Activated CD4-positive, CD25-positive, alpha-beta regulatory T cell treated with anti-CD3 and anti-CD28 coated beads, Interleukin-2, amount 50 U/mL, for 16 hours (primary cell): ENCODE results near the gene IMPACT.
A peak's percentile ranks its signal among the peaks of the same experiment; 100 is the strongest.

Source experiments
- DNase-seq: peaks from one replicate; pipeline ENCODE4 v3.0.0-alpha.2; 2020; ENCODE audit warnings: low read depth, low spot score

IMPACT gene, protein sequence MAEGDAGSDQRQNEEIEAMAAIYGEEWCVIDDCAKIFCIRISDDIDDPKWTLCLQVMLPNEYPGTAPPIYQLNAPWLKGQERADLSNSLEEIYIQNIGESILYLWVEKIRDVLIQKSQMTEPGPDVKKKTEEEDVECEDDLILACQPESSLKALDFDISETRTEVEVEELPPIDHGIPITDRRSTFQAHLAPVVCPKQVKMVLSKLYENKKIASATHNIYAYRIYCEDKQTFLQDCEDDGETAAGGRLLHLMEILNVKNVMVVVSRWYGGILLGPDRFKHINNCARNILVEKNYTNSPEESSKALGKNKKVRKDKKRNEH

DNA sequence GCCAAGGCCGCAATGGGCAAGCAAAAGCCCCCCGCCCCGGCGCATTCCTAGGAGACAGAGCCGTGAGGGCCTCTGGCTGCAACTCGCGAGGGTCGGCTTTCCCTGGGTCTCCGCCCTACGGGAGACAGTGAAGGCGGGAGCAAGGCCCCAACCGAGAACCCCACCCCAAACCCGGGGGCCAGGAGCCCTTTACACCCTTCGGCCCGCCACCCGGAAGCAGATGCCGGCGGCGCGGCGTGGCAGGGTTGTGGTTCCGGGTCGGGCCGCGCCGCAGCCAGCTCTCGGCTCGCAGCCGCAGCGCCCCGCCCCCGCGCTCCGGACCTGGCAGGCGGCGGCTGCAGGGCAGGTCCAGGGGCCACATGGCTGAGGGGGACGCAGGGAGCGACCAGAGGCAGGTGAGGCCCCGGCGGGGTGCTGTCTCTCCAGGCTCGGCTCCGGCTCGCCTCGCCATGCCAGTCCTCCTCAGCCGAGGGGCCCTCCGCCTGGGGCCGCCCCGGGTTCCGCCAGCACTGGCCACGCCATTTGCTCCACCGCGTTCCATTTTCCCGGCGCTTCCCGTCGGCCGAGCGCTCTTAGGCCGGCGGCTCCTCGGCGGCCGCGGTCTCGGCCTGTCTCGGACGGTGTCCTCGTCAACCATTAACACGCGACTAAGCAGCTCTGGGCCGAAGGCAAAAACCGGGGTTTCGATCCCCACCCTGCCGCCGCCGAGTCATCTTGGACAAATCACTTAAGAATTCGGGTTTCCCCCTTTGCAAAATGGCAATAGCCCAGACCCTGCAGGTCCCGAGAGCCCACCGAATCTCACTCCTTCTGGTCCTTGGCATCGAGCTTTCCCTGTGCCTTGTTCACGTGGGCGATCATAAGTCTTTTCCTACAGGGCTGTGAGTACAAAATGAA, at the start of gene IMPACT:
IMPACT (plus strand) TSS at position 273 of the 897 bp plus-strand sequence; CDS start at position 360, 87 bp downstream.
- peak; percentile 53 for DNase-seq

DNA sequence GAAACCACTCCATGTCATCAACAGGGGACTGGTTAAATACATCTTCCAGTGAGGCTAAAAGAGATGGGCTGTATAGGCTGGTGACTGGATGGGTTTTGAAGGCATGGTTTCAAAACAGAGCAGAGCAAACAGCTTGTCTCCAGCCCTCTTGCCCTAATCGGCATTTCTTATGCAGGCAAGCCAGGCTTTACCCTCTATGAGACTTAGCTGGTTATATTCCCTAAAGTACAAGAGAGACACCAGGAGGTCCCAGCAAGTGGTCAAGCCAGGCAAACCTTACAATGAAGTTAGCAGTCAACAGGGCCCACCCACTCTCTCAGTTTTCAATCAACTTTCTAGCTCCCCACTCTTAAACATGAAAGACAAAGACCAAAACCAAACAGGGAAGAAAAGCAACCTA, 47.9 kb upstream of the IMPACT start:
- DNase-seq, result no peak

DNA sequence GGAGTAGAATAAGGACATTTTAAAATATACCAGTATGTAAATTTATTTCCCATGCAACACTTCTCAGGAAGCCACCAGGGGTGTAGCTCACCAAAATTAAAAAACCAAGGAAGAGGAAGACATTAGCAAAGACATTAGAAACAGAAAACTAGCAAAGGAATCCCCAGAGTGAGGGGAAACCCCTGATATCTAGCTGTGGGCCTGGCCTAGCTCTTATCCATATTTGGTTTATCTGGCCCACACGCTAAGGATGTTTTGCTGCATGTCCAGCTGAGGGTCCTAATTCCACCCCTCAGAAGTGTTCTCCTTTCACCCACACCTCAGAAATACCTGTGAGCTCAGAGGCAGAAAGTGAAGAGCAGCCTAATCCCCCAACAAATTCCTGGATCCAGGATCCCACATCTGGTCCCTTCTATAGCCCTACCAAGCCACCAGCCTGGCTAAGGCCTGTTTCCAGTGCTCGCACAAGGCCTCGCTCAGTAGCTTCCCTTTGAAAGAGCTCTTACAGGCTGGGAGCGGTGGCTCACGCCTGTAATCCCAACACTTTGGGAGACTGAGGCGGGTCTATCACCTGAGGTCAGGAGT, 46.2 kb upstream of the IMPACT start:
- no peak for DNase-seq

DNA sequence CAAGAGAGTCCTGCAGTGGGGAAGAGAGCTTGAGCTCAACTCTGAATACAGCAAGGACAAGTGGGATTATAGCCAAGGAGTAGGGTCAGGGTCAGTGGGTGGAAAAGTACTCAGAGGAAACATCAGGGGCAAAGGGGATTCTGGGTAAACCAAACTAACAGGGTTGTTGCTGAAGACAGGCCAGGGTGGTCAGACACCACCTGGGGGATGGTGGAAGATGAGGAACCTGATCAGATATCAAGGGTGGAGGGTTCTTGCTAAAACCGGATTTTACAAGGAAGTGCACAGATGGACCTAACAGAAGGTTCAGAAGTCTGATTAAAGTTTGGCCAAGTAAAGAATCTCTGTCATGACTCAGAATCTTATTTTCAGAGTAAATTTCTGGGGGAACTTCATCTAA, 45.3 kb upstream of the IMPACT start:
- DNase-seq, result no peak

DNA sequence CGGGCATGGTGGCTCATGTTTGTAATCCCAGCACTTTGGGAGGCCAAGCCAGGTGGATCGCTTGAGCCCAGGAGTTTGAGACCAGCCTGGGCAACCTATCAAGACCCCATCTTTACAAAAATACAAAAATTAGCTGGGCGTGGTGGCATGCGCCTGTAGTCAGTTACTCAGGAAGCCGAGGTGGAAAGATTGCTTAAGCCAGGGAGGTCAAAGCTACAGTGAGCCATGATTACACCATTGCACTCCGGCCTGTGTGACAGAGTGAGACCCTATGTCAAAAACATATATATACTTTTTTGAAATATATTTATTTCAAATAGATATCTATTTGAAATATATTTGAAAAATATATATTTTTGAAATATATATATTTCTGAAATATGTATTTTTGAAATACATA, 39.8 kb upstream of the IMPACT start:
- DNase-seq, result no peak

DNA sequence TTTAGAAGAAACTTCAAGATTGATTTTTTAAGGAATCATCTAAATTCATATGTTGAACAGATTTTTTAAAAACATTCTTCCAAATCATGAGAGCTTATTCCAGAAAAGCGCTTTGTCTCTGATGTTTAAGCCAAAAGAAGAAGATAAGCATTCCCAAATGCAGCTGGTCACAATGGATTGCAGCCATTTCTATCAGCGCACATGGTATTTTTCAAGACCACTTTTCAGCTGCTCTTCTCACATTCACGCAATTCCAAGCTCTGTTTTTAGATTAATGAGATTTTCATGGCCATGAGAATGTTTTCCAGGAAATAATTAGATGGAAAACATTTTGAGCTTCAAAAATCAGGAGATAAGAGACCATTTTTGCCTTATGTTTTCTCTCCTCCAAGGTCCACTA, 37.5 kb upstream of the IMPACT start:
- no peak for DNase-seq

DNA sequence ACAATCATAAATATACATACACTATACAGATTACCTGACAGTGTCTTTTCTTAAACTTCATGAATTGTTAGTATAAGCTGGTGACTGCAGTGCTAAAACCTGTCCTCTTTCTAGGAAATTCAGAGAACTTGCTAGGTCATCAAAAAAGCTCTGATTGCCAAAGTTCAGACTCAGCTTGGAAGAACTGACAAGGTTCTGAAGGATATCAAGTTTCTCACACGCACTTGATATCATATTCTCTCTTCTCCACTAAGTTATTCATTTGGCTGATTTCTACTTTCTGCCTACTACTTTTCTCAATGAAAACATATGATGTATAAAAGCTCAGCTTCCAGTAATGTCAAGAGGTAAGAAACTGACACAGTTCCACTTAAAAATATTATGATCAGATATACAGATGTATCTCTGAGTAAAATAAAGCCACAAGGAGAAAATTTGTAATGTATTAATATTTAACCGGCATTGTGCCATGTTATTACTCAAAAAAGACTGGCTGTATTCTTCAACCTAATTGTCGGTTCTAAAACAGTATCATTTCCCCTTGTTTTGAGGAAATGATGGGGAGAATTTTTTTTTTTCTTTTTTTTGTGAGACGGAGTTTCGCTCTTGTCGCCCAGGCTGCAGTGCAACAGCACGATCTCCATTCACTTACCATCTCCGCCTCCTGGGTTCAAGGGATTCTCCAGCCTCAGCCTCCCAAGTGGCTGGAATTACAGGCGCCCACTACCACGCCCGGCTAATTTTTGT, 31.2 kb upstream of the IMPACT start:
- no peak for DNase-seq

DNA sequence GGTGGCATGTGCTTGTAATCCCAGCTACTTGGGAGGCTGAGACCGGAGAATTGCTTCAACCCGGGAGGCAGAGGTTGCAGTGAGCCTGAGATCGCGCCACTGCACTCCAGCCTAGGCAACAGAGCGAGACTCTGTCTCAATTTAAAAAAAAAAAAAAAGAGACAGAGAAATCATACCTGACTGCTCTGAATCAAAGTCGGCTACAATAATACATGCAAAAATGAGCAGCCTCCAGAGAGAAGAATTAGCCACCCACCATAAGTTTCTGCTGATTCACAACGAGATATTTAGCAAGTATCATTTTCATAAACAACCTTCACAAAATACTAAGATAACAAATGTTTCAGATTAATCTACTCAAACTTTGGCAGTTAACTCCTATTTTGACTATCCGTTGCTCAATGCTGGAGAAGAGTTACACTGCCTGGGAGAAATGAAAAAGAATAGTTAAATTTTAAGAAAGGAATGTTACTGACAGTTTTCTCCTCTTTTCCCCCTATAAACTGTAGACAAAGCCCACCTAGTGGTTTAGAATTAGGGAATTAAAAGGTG, 30.3 kb upstream of the IMPACT start:
- no peak for DNase-seq

DNA sequence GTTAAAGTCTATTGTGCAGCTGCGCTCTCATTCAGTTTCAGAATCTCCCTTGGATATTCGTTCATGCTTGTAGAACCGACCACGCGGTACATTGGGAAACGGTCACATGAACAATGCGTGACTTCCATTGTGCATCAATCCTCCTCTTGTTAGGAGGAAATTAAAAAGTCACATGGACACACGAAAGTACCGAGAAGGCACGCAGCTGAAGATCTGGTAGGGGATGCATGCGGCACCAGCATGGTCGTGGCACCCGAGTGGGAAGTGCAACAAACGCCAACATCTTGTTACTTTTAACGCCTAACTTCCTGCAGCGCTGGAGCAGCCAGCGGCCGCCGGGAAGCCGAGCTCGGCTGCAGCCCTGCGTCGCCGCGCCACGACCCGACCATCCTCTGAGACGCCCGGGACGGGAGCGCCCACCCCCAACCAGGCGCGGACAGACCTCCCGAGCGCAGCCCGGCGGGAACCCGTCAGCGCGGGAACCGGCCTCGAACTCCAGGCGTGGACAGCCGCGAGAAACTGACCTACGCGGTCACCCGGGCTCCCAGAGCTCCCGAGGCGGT, 29.3 kb upstream of the IMPACT start:
- DNase-seq, result no peak

DNA sequence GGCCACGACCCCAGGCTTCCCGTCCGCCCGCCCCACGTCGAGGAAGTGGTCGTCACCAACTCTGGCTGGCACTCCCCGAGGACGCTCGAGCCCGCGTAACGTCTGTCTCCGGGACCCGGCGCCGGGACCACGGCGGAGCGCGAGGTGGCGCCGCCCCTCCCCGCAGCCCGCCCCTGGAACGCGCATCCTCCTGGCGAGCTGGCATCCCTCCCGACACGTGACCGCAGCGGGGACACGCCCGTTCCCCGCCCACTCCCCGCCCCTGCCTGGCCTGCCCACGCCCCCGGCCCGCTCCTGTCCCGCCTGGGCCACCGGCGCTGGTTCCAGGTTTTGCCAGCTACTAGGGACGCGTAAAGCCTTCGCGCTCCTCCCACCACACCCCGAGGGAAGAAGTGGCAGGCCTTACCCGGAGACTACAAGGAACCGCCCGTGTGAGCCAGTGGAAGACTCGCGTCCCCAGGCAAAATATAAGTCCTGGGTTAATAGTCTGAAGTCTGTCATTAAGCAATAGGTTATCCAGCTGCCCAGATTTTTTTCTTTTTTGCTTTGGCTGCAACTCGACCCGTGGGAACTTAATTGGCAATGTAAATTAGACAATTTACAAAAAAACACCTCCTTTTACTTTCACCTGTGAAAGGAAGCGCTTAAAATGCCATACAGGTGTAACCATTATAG, 28.6 kb upstream of the IMPACT start, which contains the start of gene OSBPL1A:
OSBPL1A (minus strand) TSS at position 131 of the 675 bp plus-strand sequence. CDS start 20,291 bp downstream, outside the sequence.
- peak; percentile 44 for DNase-seq

DNA sequence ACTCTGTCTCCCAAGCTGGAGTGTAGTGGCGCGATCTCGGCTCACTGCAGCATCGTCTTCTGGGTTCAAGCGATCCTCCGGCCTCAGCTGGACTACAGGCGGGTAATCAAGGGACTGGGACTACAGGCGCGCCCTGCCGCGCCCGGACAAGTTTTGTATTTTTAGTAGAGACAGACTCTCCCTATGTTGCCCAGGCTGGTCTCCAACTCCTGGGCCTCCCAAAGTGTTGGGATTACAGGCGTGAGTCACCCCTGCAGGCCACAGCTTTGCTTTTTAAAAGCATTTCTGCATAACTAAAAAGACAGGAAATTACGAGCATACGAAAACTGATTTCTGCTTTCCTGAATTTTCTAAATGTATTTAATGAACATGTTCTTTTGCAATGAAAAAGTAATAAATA, 27.9 kb upstream of the IMPACT start:
- DNase-seq, result no peak

DNA sequence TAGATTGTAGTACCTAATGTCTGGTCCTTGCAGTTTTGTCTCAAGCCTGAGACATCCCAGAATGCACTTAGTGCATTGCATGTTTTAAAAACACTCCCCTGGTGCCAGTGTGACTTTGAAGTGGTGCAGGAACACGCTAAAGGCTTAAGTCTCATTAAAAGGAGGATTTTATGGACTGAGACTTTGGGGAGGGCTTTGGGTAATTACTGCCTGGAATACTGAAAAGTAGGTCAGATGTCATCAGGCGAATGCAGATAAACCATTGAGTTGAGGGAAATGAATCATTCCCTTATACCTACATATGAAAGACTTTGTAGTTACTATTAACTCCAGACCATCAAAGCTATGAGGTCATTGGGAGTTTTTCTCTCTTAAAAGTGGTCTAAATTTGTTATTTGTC, 25.9 kb upstream of the IMPACT start:
- no peak for DNase-seq

DNA sequence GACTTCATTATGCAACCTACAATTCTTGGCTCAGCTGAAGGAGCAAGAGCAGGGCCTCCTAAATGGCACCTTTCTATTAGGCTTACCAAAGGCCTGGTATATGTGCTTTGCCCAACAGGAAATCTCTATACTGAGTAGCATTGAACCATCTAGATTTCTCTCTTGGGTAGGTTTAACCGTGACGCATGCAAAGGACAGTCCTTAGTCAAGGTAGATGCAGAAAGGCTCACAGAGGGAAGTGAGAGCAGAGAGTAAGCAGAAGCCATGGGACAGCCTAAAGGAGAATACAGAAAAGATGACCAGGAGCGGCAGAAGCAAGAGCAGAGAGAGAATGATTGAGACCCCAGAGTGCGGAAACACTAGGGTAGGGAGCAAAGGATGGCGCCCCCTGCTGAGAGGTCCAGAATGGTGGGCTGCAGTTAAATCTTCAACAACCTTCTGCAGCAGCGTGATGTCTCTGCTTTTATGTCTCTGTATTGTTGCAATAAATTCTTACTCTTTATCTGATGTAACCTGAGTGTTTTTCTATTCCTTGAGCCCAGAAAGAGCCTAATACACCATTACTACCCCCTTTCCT, 24.2 kb upstream of the IMPACT start:
- DNase-seq, result no peak

DNA sequence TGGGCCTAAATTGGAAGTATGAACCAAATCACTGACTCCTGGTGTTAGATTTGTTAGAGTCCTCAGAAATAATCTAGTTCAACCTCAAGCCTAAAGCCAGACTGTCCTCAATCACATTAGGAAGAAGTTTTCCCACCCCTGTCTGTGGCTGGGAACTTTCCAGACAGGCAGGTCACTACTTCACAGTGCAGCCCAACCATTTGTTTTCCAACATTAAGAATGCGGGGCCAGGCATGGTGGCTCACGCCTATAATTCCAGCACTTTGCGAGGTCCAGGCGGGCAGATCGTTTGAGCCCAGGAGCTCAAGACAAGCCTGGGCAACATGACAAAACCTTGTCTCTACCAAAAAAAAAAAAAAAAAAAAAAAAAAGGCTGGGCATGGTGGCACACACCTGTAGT, 23.4 kb upstream of the IMPACT start:
- no peak for DNase-seq

DNA sequence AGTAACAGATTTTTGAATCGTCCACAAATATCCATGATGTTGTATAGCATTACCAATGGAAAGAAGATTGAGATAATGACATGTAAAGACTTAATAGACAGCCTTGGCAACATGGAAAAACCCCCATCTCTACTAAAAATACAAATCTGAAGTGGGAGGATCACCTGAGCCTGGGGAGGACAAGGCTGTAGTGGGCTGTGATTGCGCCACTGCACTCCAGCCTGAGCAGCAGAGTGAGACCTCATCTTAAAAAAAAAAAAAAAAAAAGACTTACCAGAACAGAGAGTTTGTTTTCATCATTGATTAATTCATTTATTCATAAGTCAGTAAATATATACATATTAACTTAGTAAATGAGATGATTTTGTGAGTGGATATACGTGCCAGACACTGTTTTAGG, 21.9 kb upstream of the IMPACT start:
- DNase-seq, result no peak

DNA sequence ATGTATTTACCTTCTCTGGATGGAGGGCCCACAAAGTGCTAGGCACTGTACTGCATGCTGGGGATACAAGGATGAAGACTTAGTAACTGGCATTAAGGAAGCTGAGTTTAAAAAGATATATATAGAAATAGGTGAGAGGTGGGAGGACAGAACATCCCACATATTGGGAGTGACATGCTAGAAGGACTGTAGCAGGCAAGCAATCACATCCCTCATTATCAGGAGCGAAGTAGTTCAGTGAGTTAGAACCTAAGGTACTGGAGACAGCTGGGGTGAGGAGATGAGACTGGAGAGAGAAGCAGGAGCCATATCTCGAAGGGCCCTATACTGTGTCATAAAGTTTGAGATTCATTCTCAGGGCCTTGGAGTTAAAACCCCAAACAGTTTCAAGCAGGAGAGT, 18.0 kb upstream of the IMPACT start:
- no peak for DNase-seq

DNA sequence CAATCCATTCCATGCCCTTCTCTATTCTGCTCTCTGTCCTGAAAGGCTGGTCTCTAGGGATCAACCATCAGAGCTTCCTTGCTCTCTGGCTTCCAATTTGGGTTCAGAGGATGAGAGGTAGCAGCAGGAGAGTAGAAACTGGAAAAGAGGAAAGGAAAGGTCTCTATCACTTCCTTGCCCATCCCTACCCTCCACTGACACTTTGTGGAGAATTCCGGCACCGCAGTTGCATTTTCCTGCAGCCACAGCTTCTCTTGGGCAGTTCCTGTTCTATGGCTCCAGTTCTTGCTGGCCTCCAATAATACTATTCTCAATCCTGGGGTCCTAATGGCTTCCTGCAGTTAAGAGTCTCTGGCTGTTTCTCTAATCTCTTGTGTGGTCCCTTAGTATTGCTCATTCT, 13.3 kb upstream of the IMPACT start:
- no peak for DNase-seq

DNA sequence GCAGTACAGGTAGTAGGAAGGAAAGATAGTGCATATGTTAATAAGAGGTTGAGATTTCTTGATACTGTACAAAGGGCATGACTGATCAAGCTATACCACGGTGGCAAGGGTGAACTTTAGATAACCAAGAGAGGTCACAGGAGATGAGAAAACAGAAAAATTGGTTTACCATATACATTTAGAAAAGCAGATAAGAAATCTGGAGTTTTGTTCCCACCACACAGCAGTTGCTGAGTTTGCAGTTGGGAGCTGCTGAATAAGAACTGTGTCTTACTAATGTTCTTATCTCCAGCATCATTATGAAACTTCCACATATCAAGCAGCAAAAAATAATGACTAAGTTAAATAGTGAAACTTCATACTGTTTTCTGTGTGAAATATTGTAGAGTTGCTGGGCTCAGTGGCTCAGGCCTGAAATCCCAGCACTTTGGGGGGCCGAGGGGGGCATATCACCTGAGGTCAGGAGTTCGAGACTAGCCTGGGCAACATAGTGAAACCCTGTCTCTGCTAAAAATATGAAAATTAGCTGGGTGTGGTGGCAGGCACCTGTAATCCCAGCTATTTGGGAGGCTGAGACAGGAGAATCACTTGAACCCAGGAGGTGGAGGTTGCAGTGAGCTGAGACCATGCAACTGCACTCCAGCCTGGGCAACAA, 12.0 kb upstream of the IMPACT start:
- no peak for DNase-seq

DNA sequence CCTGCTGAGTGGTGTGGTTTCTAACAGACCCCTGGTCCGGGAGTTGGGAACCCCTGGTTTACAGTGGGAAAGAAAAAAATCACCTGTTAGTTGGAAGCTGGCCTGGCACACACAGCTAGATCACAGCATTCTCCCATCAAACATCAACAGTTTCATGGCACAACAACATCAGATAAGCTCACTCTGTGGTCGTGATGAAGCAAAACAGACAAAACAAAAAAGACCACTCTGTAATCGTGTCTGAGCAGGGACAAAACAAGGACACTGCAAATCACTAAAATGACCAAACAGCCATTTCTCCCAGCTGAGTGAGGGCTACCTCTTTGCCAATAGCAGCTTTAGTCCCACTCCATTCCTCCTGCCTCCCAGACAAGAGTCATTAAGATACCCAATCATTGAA, 9.0 kb upstream of the IMPACT start:
- no peak for DNase-seq

DNA sequence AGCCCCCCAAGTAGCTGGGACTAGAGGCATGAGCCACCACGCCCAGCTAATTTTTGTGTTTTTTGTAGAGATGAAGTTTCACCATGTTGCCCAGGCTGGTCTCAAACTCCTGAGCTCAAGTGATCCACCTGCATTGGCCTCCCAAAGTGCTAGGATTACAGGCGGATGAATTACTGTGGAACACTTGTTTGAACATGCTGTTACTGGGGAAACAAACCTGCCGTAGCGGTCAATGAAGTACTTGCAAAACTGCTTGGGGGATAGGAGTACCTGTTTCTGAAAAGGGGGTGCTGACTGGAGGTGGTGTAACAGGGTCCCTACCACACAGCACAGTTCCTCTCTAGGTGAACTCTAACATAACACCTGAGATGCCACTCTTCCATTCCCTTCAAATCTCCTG, 5.9 kb upstream of the IMPACT start:
- no peak for DNase-seq
